CD4-positive, alpha-beta T cell treated with Interleukin-17A for 1 hour (primary cell): ENCODE measurements around the gene MRPS7.

Experiments used
- DNase-seq: peaks from one replicate; pipeline ENCODE4 v3.0.0-alpha.2; 2020

MRPS7 gene

GRCh38 chr17:75261336-75262111, at the start of gene MRPS7, which contains the start of gene GGA3:
MRPS7 (plus strand) TSS chr17:75261879; CDS start chr17:75261901, 22 bp downstream.
GGA3 (minus strand) TSS chr17:75261606; CDS start chr17:75261587, 19 bp downstream.
- peak; percentile 96 for DNase-seq

GRCh38 chr17:75218131-75218530, 43.5 kb upstream of the MRPS7 start:
- no peak for DNase-seq

GRCh38 chr17:75219815-75220214, 41.9 kb upstream of the MRPS7 start:
- no peak for DNase-seq

GRCh38 chr17:75225016-75225415, 36.7 kb upstream of the MRPS7 start:
- DNase-seq: no peak

- no peak for DNase-seq
Observed at GRCh38 chr17:75227729-75228128, 34.0 kb upstream of the MRPS7 start.

GRCh38 chr17:75228305-75228704, 33.4 kb upstream of the MRPS7 start:
- DNase-seq: no peak

GRCh38 chr17:75228847-75229246, 32.8 kb upstream of the MRPS7 start:
- no peak for DNase-seq

- DNase-seq: no peak
Observed at GRCh38 chr17:75231071-75231470, 30.6 kb upstream of the MRPS7 start.

- DNase-seq: no peak
Observed at GRCh38 chr17:75231741-75232464, 29.8 kb upstream of the MRPS7 start.

GRCh38 chr17:75232786-75233185, 28.9 kb upstream of the MRPS7 start:
- DNase-seq: no peak

- DNase-seq: no peak
Observed at GRCh38 chr17:75237100-75238014, 24.3 kb upstream of the MRPS7 start.

GRCh38 chr17:75238020-75238580, 23.6 kb upstream of the MRPS7 start:
- no peak for DNase-seq

GRCh38 chr17:75238684-75239191, 22.9 kb upstream of the MRPS7 start:
- peak; percentile 69 for DNase-seq

GRCh38 chr17:75239214-75239613, 22.5 kb upstream of the MRPS7 start:
- DNase-seq: no peak

GRCh38 chr17:75239778-75240393, 21.8 kb upstream of the MRPS7 start:
- DNase-seq: no peak

- no peak for DNase-seq
Observed at GRCh38 chr17:75240394-75241142, 21.1 kb upstream of the MRPS7 start.

GRCh38 chr17:75241143-75241430, 20.6 kb upstream of the MRPS7 start:
- no peak for DNase-seq

GRCh38 chr17:75241502-75241901, 20.2 kb upstream of the MRPS7 start:
- no peak for DNase-seq

- no peak for DNase-seq
Observed at GRCh38 chr17:75241996-75242460, 19.7 kb upstream of the MRPS7 start.

- DNase-seq: peak; percentile 69
Observed at GRCh38 chr17:75242461-75243042, 19.1 kb upstream of the MRPS7 start.
